Thoracic aorta (tissue), 2 donors: ENCODE data around the gene TLR10. TPM values are rescaled to one million over a fixed set of nuclear protein-coding genes. Genes with fewer than 3 reads are reported as not detected.
A peak's percentile ranks its signal among the peaks of the same experiment; 100 is the strongest.

ENCODE experiments used
- ATAC-seq: fragments of 150-250 bp; one replicate; pipeline ENCODE4 v1.8.0; 2017; ENCODE audit warnings: low read depth; ENCODE audit not compliant: insufficient number of reproducible peaks, low FRiP score
- DNase-seq: peaks from one replicate; pipeline ENCODE4 v3.0.0-alpha.2; 2020; ENCODE audit warnings: low spot score
- H3K27ac ChIP-seq, 2 donors: fragments of 200-600 bp; sonication (generic); 1 replicate in 1 of 2; 2 replicates in 1 of 2; pipeline ENCODE4 v1.5.1; 2016; ENCODE audit warnings: mild to moderate bottlenecking in 2 of 2, moderate library complexity in 2 of 2
- H3K27me3 ChIP-seq: fragments of 200-600 bp; sonication (generic); replicated peaks from 2 replicates; pipeline ENCODE4 v1.6.0; 2016; ENCODE audit warnings: mild to moderate bottlenecking; ENCODE audit not compliant: insufficient read depth
- H3K36me3 ChIP-seq: fragments of 200-600 bp; sonication (generic); one replicate; pipeline ENCODE4 v1.5.1; 2016
- H3K4me1 ChIP-seq, 2 donors: fragments of 200-600 bp; sonication (generic); 1 replicate in 1 of 2; 2 replicates in 1 of 2; pipeline versions ENCODE4 v1.5.1 to v1.6.0; 2016; ENCODE audit warnings: low read depth in 2 of 2, mild to moderate bottlenecking in 1 of 2; ENCODE audit not compliant: control insufficient read depth in 1 of 2
- H3K4me3 ChIP-seq: fragments of 200-600 bp; sonication (generic); 2 replicates; pipeline ENCODE4 v1.5.1; 2016; ENCODE audit warnings: mild to moderate bottlenecking
- H3K9me3 ChIP-seq: fragments of 200-600 bp; sonication (generic); 2 replicates; pipeline ENCODE4 v1.5.1; 2016
- CTCF ChIP-seq: fragments of 200-600 bp; sonication (generic); IDR thresholded peaks from one replicate; pipeline ENCODE4 v1.5.1; 2019; ENCODE audit warnings: antibody characterized with exemption
- total RNA-seq, 2 donors: library from RNA; depleted of rRNA; stranded (reverse); fragments of >200 nt; gene quantifications; one replicate each; pipeline versions ENCODE4 v1.1.0 to v1.2.3, GENCODE V29; 2016

Gene TLR10
- total RNA-seq, 2 donors from 2014 or later, result 0.28 to 0.81 TPM

DNA sequence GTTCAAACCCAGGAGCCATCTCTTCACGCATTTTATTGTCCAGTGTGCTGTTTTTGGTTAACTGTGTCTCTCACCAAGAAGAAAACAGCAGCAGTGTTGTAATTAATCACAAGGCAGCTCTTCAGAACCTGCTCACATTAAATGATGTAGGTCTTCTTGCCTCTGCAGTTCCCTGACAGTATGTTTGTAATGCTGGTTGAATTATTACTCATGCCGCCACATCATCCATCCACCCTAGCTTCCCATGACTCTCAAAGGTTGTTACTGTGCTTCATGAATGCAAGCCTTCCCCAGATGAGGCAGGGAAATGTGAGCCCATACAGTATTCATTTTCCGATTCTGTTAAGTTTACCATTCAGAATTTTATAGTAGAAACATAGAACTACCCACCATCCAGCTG lies 17.4 kb downstream of the TLR10 start:
- DNase-seq, result no peak
- H3K9me3 ChIP-seq, result no peaks in the 10 kb centered on the region
- no peak for TF ChIP-seq CTCF
- H3K4me3 ChIP-seq, result no peak overlapping the region
- H3K27me3 ChIP-seq, result no peaks in the 10 kb centered on the region
- H3K36me3 ChIP-seq, result no peaks in the 10 kb centered on the region
- peak; percentile 18 for ATAC-seq
- no peak overlapping the region for H3K27ac ChIP-seq
- H3K4me1 ChIP-seq, result no peaks in the 10 kb centered on the region

DNA sequence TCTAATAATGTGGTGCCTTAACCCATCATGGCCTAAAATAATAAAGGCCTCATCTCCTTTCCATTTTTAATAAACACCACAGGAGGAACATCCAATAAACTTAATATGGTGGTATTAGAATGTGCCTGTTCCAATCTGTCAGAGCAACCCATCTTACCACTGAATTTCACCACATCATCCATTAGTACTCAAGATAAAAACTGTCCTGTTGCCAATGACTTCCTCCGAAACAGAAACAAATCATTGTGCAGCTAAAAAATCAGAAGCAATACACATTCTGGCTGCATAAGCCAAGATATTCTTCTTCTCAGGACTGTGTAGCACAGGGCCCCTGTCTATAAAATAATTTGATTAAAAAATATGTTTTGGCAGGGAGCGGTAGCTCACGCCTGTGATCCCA lies 18.5 kb downstream of the TLR10 start:
- H3K9me3 ChIP-seq, result no peaks in the 10 kb centered on the region
- no peak for TF ChIP-seq CTCF
- H3K27me3 ChIP-seq, result no peaks in the 10 kb centered on the region
- no peak overlapping the region for H3K4me3 ChIP-seq
- H3K27ac ChIP-seq, result no peak overlapping the region
- DNase-seq, result no peak
- no peaks in the 10 kb centered on the region for H3K36me3 ChIP-seq
- no peak for ATAC-seq
- peaks cover 0 to 3% of the 10 kb centered on the region in 2 donors for H3K4me1 ChIP-seq

- Histone ChIP-seq H3K9me3 (no peaks in the 10 kb centered on the region), H3K27ac (no peak overlapping the region), H3K4me1 (peaks cover 0 to 5% of the 10 kb centered on the region in 2 donors), H3K4me3 (no peak overlapping the region), H3K27me3 (no peaks in the 10 kb centered on the region), H3K36me3 (no peaks in the 10 kb centered on the region)
- TF ChIP-seq CTCF, result no peak
- no peak for DNase-seq
- ATAC-seq, result no peak
Measured at GRCh38 chr4:38762560-38762959, 20.2 kb downstream of the TLR10 start.

GRCh38 chr4:38759790-38760122 lies 23.0 kb downstream of the TLR10 start:
- Histone ChIP-seq H3K4me1 (peaks cover 0 to 5% of the 10 kb centered on the region in 2 donors), H3K27ac (no peak overlapping the region)
- DNase-seq, result no peak

GRCh38 chr4:38759113-38759789 lies 23.5 kb downstream of the TLR10 start:
- Histone ChIP-seq H3K9me3 (no peaks in the 10 kb centered on the region), H3K4me1 (peaks cover 0 to 5% of the 10 kb centered on the region in 2 donors), H3K4me3 (no peak overlapping the region), H3K27ac (no peak overlapping the region), H3K36me3 (no peaks in the 10 kb centered on the region), H3K27me3 (no peaks in the 10 kb centered on the region)
- peak; percentile 64 for TF ChIP-seq CTCF
- ATAC-seq (no peak), DNase-seq (no peak)

More at GRCh38 chr4:38759790-38760122, 23.0 kb downstream of the TLR10 start:
- no peaks in the 10 kb centered on the region for H3K27me3 ChIP-seq
- H3K9me3 ChIP-seq, result no peaks in the 10 kb centered on the region
- H3K36me3 ChIP-seq, result no peaks in the 10 kb centered on the region
- no peak for TF ChIP-seq CTCF
- H3K4me3 ChIP-seq, result no peak overlapping the region
- ATAC-seq, result no peak
